ENCODE data around the gene C1orf21. TPM values are rescaled to one million over a fixed set of nuclear protein-coding genes. Genes with fewer than 3 reads are reported as not detected.

Gene C1orf21
- total and polyA plus RNA-seq, 7 experiments from 2014 or later: 0.46 to 8.5 (median 1.7) TPM; not detected in 2

DNA sequence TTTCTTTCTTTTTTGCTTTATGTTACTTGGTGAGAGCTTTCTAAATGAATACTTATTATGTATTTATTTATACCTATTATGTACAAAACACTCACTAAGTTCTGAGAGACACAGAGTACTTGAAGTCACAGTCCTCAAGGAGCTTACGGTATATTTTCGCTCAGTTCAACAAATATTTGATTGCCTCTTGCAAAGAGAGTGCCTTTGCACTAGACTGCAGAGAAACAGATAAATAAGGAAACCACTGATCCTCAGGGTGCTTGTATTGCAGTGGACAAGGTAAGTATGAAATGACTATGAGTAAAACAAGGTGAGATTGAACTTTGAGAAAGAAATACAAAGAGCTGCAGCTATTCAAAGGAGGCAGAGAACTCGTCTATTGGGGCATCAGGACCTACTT, 123.3 kb downstream of the C1orf21 start:
- H3K27ac Mint-ChIP-seq: no peak overlapping the region
- intact Hi-C loops (cut with micrococcal nuclease): no loop called here
- no peaks in the 10 kb centered on the region for H3K9me3 Mint-ChIP-seq
- DNase-seq: no peak
- H3K4me3 ChIP-seq (ENCODE audit: low read length): no peak overlapping the region
- peaks cover 0 to 7% (median 4%) of the 10 kb centered on the region in 5 donors for H3K27me3 Mint-ChIP-seq
- no peaks in the 10 kb centered on the region for H3K27me3 ChIP-seq (ENCODE audit: control insufficient read depth in 2 of 2, insufficient read depth in 2 of 2, low read length in 2 of 2)
- ChIA-PET POLR2A (no interaction called here), CTCF (no interaction called here)
- H3K36me3 ChIP-seq (ENCODE audit: control insufficient read depth in 2 of 3, insufficient read depth in 3 of 3, low read length in 3 of 3): no peaks in the 10 kb centered on the region
- no peaks in the 10 kb centered on the region for H3K9me3 ChIP-seq (ENCODE audit: control insufficient read depth in 2 of 3, low read length in 3 of 3)
- no peaks in the 10 kb centered on the region for H3K4me1 ChIP-seq (ENCODE audit: control insufficient read depth in 2 of 2, insufficient read depth in 2 of 2, low read length in 2 of 2)
- H3K36me3 Mint-ChIP-seq: no peaks in the 10 kb centered on the region
- no peak overlapping the region for H3K27ac ChIP-seq (ENCODE audit: low read depth, low read length)
- no peak for ATAC-seq
- peaks cover 0 to 3% (median 0%) of the 10 kb centered on the region in 7 donors for H3K4me1 Mint-ChIP-seq
- H3K4me3 Mint-ChIP-seq: no peak overlapping the region

DNA sequence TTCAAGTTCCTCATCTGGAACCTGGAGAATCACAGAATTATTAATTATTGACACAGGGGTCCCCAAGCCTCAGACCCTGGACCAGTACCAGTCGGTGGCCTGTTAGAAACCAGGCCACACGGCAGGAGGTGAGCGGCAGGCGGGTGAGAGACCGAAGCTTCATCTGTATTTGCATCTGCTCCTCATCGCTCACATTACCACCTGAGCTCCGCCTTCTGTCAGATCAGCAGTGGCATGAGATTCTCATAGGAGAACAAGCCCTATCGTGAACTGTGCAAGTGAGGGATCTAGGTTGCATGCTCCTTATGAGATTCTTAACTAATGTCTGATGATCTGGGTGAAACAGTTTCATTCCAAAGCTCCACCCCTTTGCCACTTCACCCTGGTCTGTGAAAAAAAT, 125.9 kb downstream of the C1orf21 start:
- H3K27me3 Mint-ChIP-seq: peaks cover 0 to 8% (median 5%) of the 10 kb centered on the region in 5 donors
- H3K27ac Mint-ChIP-seq: no peak overlapping the region
- Histone ChIP-seq H3K36me3 (ENCODE audit: control insufficient read depth in 2 of 3, insufficient read depth in 3 of 3, low read length in 3 of 3) (no peaks in the 10 kb centered on the region), H3K4me1 (ENCODE audit: control insufficient read depth in 2 of 2, insufficient read depth in 2 of 2, low read length in 2 of 2) (no peaks in the 10 kb centered on the region), H3K4me3 (ENCODE audit: low read length) (no peak overlapping the region), H3K27ac (ENCODE audit: low read depth, low read length) (no peak overlapping the region), H3K9me3 (ENCODE audit: control insufficient read depth in 2 of 3, low read length in 3 of 3) (no peaks in the 10 kb centered on the region), H3K27me3 (ENCODE audit: control insufficient read depth in 2 of 2, insufficient read depth in 2 of 2, low read length in 2 of 2) (no peaks in the 10 kb centered on the region)
- H3K4me3 Mint-ChIP-seq: no peak overlapping the region
- intact Hi-C loops (cut with micrococcal nuclease): no loop called here
- ATAC-seq: no peak
- ChIA-PET POLR2A (no interaction called here), CTCF (no interaction called here)
- no peak for DNase-seq
- H3K4me1 Mint-ChIP-seq: peaks cover 0 to 3% (median 0%) of the 10 kb centered on the region in 7 donors
- H3K36me3 Mint-ChIP-seq: no peaks in the 10 kb centered on the region
- peaks cover 0 to 2% (median 0%) of the 10 kb centered on the region in 11 donors for H3K9me3 Mint-ChIP-seq

DNA sequence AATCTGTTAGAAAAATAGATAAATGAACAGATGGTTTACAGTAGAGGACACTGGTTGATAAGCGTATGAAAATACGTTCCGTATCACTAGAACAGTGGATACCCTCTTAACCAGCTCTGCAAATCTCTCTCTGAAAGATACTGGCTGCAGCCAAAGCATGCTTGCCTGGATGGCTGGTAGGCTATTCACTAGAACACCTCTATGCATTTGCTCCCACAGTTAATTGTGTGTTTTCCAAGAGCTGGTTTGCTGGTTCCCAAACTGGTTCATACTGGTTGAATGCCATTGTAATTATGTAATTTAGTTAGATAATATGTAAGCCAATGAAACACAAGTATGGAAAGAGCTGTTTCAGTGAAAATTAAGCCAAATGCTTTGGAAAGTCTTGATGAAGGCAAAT, 126.6 kb downstream of the C1orf21 start:
- Mint-ChIP-seq H3K9me3 (peaks cover 0 to 2% (median 0%) of the 10 kb centered on the region in 11 donors), H3K27ac (no peak overlapping the region), H3K4me1 (peaks cover 0 to 3% (median 0%) of the 10 kb centered on the region in 7 donors), H3K36me3 (no peaks in the 10 kb centered on the region), H3K4me3 (no peak overlapping the region), H3K27me3 (peaks cover 0 to 8% (median 7%) of the 10 kb centered on the region in 5 donors)
- intact Hi-C loops (cut with micrococcal nuclease): no loop called here
- no peak for ATAC-seq
- CTCF ChIA-PET: no interaction called here
- Histone ChIP-seq H3K27ac (ENCODE audit: low read depth, low read length) (no peak overlapping the region), H3K9me3 (ENCODE audit: control insufficient read depth in 2 of 3, low read length in 3 of 3) (no peaks in the 10 kb centered on the region), H3K4me3 (ENCODE audit: low read length) (no peak overlapping the region), H3K36me3 (ENCODE audit: control insufficient read depth in 2 of 3, insufficient read depth in 3 of 3, low read length in 3 of 3) (no peaks in the 10 kb centered on the region), H3K4me1 (ENCODE audit: control insufficient read depth in 2 of 2, insufficient read depth in 2 of 2, low read length in 2 of 2) (no peaks in the 10 kb centered on the region), H3K27me3 (ENCODE audit: control insufficient read depth in 2 of 2, insufficient read depth in 2 of 2, low read length in 2 of 2) (no peaks in the 10 kb centered on the region)
- POLR2A ChIA-PET: no interaction called here
- DNase-seq: no peak

DNA sequence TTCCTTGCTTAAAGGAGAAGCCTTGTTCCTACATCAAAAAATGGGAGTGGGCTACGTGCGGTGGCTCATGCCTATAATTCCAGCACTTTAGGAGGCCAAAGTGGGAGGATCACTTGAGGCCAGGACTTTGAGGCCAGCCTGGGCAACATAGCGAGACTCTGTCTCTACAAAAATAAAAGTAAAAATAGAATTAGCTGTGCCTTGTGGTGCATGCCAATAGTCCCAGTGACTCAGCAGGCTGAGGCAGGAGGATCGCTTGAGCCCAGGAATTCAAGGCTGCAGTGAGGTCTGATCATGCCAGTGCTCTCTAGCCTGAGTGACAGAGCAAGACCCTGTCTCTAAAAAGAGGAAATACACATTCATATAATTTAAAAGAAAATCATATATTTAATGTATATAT, 127.1 kb downstream of the C1orf21 start:
- DNase-seq (no peak), ATAC-seq (no peak)
- H3K36me3 ChIP-seq (ENCODE audit: control insufficient read depth in 2 of 3, insufficient read depth in 3 of 3, low read length in 3 of 3): no peaks in the 10 kb centered on the region
- no peak overlapping the region for H3K27ac ChIP-seq (ENCODE audit: low read depth, low read length)
- no peaks in the 10 kb centered on the region for H3K4me1 ChIP-seq (ENCODE audit: control insufficient read depth in 2 of 2, insufficient read depth in 2 of 2, low read length in 2 of 2)
- intact Hi-C loops (cut with micrococcal nuclease): no loop called here
- no peaks in the 10 kb centered on the region for H3K27me3 ChIP-seq (ENCODE audit: control insufficient read depth in 2 of 2, insufficient read depth in 2 of 2, low read length in 2 of 2)
- H3K27me3 Mint-ChIP-seq: peaks cover 0 to 7% (median 4%) of the 10 kb centered on the region in 5 donors
- POLR2A ChIA-PET: no interaction called here
- no peaks in the 10 kb centered on the region for H3K9me3 ChIP-seq (ENCODE audit: control insufficient read depth in 2 of 3, low read length in 3 of 3)
- H3K9me3 Mint-ChIP-seq: peaks cover 0 to 2% (median 0%) of the 10 kb centered on the region in 11 donors
- CTCF ChIA-PET: no interaction called here
- no peak overlapping the region for H3K4me3 ChIP-seq (ENCODE audit: low read length)
- peaks cover 0 to 3% (median 0%) of the 10 kb centered on the region in 7 donors for H3K4me1 Mint-ChIP-seq
- no peak overlapping the region for H3K27ac Mint-ChIP-seq
- no peak overlapping the region for H3K4me3 Mint-ChIP-seq
- H3K36me3 Mint-ChIP-seq: no peaks in the 10 kb centered on the region

DNA sequence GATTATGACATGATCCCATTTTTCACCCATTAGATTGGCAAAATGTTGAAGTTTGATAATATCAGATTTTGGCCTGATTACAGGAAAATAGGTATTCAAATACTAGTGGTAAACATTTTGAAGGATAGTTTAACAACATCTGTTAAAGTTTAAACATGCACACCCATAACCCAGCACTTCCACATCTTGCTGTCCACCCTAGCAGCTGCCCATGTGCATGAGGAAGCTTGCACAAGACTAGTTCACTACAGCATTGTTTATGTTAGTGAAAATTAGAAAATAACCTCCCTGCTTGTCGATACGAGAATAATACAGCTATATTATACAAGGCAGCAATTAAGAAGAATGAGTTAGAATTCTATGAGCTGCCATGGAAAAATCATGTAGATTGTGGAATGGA, 127.6 kb downstream of the C1orf21 start:
- no peak overlapping the region for H3K4me3 ChIP-seq (ENCODE audit: low read length)
- ChIA-PET CTCF (no interaction called here), POLR2A (no interaction called here)
- Mint-ChIP-seq H3K4me1 (peaks cover 0 to 3% (median 0%) of the 10 kb centered on the region in 7 donors), H3K27me3 (peaks cover 0 to 7% (median 0%) of the 10 kb centered on the region in 5 donors), H3K36me3 (no peaks in the 10 kb centered on the region), H3K9me3 (peaks cover 0 to 2% (median 0%) of the 10 kb centered on the region in 11 donors), H3K4me3 (no peak overlapping the region), H3K27ac (no peak overlapping the region)
- no peak overlapping the region for H3K27ac ChIP-seq (ENCODE audit: low read depth, low read length)
- ATAC-seq (no peak), DNase-seq (no peak)
- intact Hi-C loops (cut with micrococcal nuclease): no loop called here
- H3K27me3 ChIP-seq (ENCODE audit: control insufficient read depth in 2 of 2, insufficient read depth in 2 of 2, low read length in 2 of 2): no peaks in the 10 kb centered on the region
- no peaks in the 10 kb centered on the region for H3K9me3 ChIP-seq (ENCODE audit: control insufficient read depth in 2 of 3, low read length in 3 of 3)
- H3K4me1 ChIP-seq (ENCODE audit: control insufficient read depth in 2 of 2, insufficient read depth in 2 of 2, low read length in 2 of 2): no peaks in the 10 kb centered on the region
- no peaks in the 10 kb centered on the region for H3K36me3 ChIP-seq (ENCODE audit: control insufficient read depth in 2 of 3, insufficient read depth in 3 of 3, low read length in 3 of 3)

DNA sequence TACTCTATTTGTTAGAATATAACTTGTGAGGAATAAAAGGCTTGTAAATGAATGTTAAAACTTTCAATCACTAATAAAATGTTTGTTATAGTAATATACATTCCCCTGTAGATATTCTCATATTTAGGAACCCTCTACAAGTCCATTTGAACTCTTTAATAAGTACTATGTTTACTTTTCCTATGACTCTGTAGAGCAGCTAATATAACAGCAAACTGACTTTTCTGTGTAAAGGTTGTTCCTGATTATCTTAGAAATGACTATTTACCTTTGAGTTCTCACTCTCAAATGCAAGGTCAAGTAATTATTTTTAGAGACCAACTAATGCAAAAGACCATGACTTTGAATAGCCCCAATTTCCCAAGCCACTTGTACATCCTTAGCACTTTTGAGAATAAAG, 130.3 kb downstream of the C1orf21 start:
- Mint-ChIP-seq H3K9me3 (peaks cover 0 to 2% (median 0%) of the 10 kb centered on the region in 11 donors), H3K27me3 (peaks cover 0 to 7% (median 0%) of the 10 kb centered on the region in 5 donors), H3K27ac (no peak overlapping the region), H3K4me1 (peaks cover 0 to 3% (median 0%) of the 10 kb centered on the region in 7 donors), H3K4me3 (no peak overlapping the region), H3K36me3 (no peaks in the 10 kb centered on the region)
- Histone ChIP-seq H3K4me3 (ENCODE audit: low read length) (no peak overlapping the region), H3K9me3 (ENCODE audit: control insufficient read depth in 2 of 3, low read length in 3 of 3) (no peaks in the 10 kb centered on the region), H3K27me3 (ENCODE audit: control insufficient read depth in 2 of 2, insufficient read depth in 2 of 2, low read length in 2 of 2) (no peaks in the 10 kb centered on the region), H3K27ac (ENCODE audit: low read depth, low read length) (no peak overlapping the region), H3K36me3 (ENCODE audit: control insufficient read depth in 2 of 3, insufficient read depth in 3 of 3, low read length in 3 of 3) (no peaks in the 10 kb centered on the region), H3K4me1 (ENCODE audit: control insufficient read depth in 2 of 2, insufficient read depth in 2 of 2, low read length in 2 of 2) (no peaks in the 10 kb centered on the region)
- POLR2A ChIA-PET: no interaction called here
- CTCF ChIA-PET: no interaction called here
- DNase-seq (no peak), ATAC-seq (no peak)
- intact Hi-C loops (cut with micrococcal nuclease): no loop called here

DNA sequence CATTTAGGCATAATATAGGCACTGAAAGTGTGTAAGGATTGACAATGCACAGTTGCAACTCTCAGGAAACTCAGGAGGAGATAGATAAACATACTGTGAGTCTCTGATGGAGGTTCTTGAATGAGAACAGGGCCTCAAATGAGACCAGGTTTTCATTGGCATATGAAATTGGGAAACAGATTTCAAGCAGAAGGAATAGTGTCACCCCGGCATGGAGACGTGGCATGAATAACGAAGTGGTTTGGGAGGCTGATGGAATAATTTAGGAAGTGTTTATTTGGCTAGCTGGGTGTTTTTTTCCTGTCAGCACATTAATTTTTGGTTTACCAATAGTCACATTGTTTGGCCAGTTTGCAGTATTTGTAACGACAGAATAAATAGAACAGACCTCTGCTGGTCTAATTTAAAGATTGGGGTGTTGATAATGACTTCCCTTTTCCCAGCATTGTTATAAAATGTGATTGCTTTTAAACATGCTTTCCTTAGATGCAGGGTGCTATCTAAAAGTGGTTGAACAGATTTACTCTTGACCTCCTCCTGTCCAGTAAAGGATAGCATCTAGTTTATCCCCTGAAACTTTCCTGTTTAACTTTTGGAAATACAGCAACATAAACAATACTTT, 132.0 kb downstream of the C1orf21 start:
- Mint-ChIP-seq H3K4me1 (peaks cover 0 to 3% (median 0%) of the 10 kb centered on the region in 7 donors), H3K27ac (no peak overlapping the region), H3K36me3 (no peaks in the 10 kb centered on the region), H3K9me3 (peaks cover 0 to 2% (median 0%) of the 10 kb centered on the region in 11 donors), H3K27me3 (peaks cover 0 to 9% (median 3%) of the 10 kb centered on the region in 5 donors), H3K4me3 (no peak overlapping the region)
- ChIA-PET CTCF (no interaction called here), POLR2A (no interaction called here)
- DNase-seq (no peak), ATAC-seq (no peak)
- Histone ChIP-seq H3K9me3 (ENCODE audit: control insufficient read depth in 2 of 3, low read length in 3 of 3) (no peaks in the 10 kb centered on the region), H3K4me3 (ENCODE audit: low read length) (no peak overlapping the region), H3K4me1 (ENCODE audit: control insufficient read depth in 2 of 2, insufficient read depth in 2 of 2, low read length in 2 of 2) (no peaks in the 10 kb centered on the region), H3K36me3 (ENCODE audit: control insufficient read depth in 2 of 3, insufficient read depth in 3 of 3, low read length in 3 of 3) (no peaks in the 10 kb centered on the region), H3K27ac (ENCODE audit: low read depth, low read length) (no peak overlapping the region), H3K27me3 (ENCODE audit: control insufficient read depth in 2 of 2, insufficient read depth in 2 of 2, low read length in 2 of 2) (no peaks in the 10 kb centered on the region)
- intact Hi-C loops (cut with micrococcal nuclease): no loop called here
